HepG2 (cell line): ENCODE measurements around the gene ME3. TPM values are rescaled to one million over a fixed set of nuclear protein-coding genes. Genes with fewer than 3 reads are reported as not detected.

ENCODE experiments used
- ATAC-seq: fragments of 200-7000 bp; cut with Tn5 transposase; 3 replicates; pipeline ENCODE4 v1.9.1; 2020; ENCODE audit warnings: mild to moderate bottlenecking, moderate library complexity
- BruUV-seq: library from RNA; stranded (reverse); fragments of 400-500 nt; replicated peaks from 2 replicates; lab custom pipeline; 2021; lab: Mats Ljungman, UMichigan
- CTCF ChIA-PET: fragments of 300-600 bp; formaldehyde crosslinking; extraction: SDS; loops from one replicate; lab custom pipeline; 2021; ENCODE audit warnings: low total read pairs, inconsistent platforms, low intra/inter-chr PET ratio; lab: Yijun Ruan, JAX
- POLR2A ChIA-PET: fragments of 350-600 bp; sonication (Branson Sonifier 250); formaldehyde crosslinking; loops from one replicate; lab custom pipeline; 2020; ENCODE audit warnings: antibody characterized with exemption, inconsistent platforms; lab: Yijun Ruan, JAX
- DNase-seq: peaks from one replicate; pipeline ENCODE4 v3.0.0-alpha.2; 2015; ENCODE audit warnings: low spot score
- FAIRE-seq: peaks from 3 replicates; lab custom pipeline; 2011; peaks lifted over from hg19 to GRCh38; lab: Jason Lieb, UNC
- H2AFZ ChIP-seq: one replicate; pipeline ENCODE4 v1.6.1; 2011; ENCODE audit warnings: low read length, inconsistent platforms
- H3K27ac ChIP-seq: fragments of 300-600 bp; 3 replicates; pipeline ENCODE4 v1.8.0; 2011; ENCODE audit warnings: mixed run types, mild to moderate bottlenecking, mixed read lengths, low read length, inconsistent platforms; ENCODE audit not compliant: insufficient read depth; ENCODE audit errors: extremely low read length
- H3K27me3 ChIP-seq, 2 experiments: fragments of 200-600 bp in 1 of 2; 2 replicates in 1 of 2; 3 replicates in 1 of 2; pipeline versions ENCODE4 v1.6.0 to v1.8.0; 2011; ENCODE audit warnings: low read length in 2 of 2, mild to moderate bottlenecking in 2 of 2, moderate library complexity in 2 of 2, inconsistent platforms in 1 of 2; ENCODE audit not compliant: insufficient read depth in 2 of 2, control insufficient read depth in 1 of 2
- H3K36me3 ChIP-seq, 2 experiments: fragments of 200-600 bp in 1 of 2; replicated peaks in 1 of 2; 2 replicates in 1 of 2; 3 replicates in 1 of 2; pipeline versions ENCODE4 v1.5.1 to v1.8.0; 2011; ENCODE audit warnings: low read length in 2 of 2, inconsistent platforms in 1 of 2; ENCODE audit not compliant: insufficient read depth in 2 of 2, control insufficient read depth in 1 of 2
- H3K4me1 ChIP-seq: 2 replicates; pipeline ENCODE4 v1.5.1; 2012; ENCODE audit warnings: low read length, inconsistent platforms; ENCODE audit not compliant: insufficient read depth
- H3K4me2 ChIP-seq: 2 replicates; pipeline ENCODE4 v1.6.0; 2011; ENCODE audit warnings: low read depth, low read length, inconsistent platforms
- H3K4me3 ChIP-seq, 3 experiments: fragments of 200-600 bp in 1 of 3; sonication (generic), shearing (Covaris generic) in 1 of 3; replicated peaks in 1 of 3; 2 replicates each; pipeline ENCODE4 v1.5.1; 2011 to 2016; ENCODE audit warnings: low read length in 3 of 3, inconsistent platforms in 2 of 3, low read depth in 2 of 3, mild to moderate bottlenecking in 2 of 3, control low read depth in 1 of 3, mixed read lengths in 1 of 3; ENCODE audit not compliant: insufficient read depth in 1 of 3
- H3K79me2 ChIP-seq: one replicate; pipeline ENCODE4 v1.6.1; 2011; ENCODE audit warnings: low read length, inconsistent platforms; ENCODE audit not compliant: insufficient read depth
- H3K9ac ChIP-seq: 2 replicates; pipeline ENCODE4 v1.6.0; 2011; ENCODE audit warnings: mild to moderate bottlenecking, low read depth, low read length, inconsistent platforms; ENCODE audit not compliant: insufficient read depth
- H3K9me3 ChIP-seq: 2 replicates; pipeline ENCODE4 v1.5.1; 2012; ENCODE audit warnings: mild to moderate bottlenecking, low read length
- H4K20me1 ChIP-seq: 2 replicates; pipeline ENCODE4 v1.6.0; 2011; ENCODE audit warnings: inconsistent platforms, mild to moderate bottlenecking, low read length, moderate library complexity; ENCODE audit not compliant: insufficient read depth
- KLF6 ChIP-seq: IDR thresholded peaks from 2 replicates; pipeline ENCODE4 v1.8.0; 2016; ENCODE audit warnings: missing biosample characterization, missing genetic modification reagents
- NR2F1 ChIP-seq, 2 experiments: fragments of 450-650 bp in 1 of 2; formaldehyde crosslinking in 1 of 2; IDR thresholded peaks; 2 replicates each; pipeline versions ENCODE4 v1.5.0 to v1.6.1; 2016 to 2020; ENCODE audit warnings: mild to moderate bottlenecking in 1 of 2, missing compliant biosample characterization in 1 of 2, missing genetic modification reagents in 1 of 2, moderate library complexity in 1 of 2
- ZNF180 ChIP-seq: sonication (generic); formaldehyde crosslinking; IDR thresholded peaks from 2 replicates; pipeline ENCODE4 v1.4.0; 2020; ENCODE audit warnings: low read depth, missing genetic modification reagents, borderline replicate concordance
- ZNF703 ChIP-seq: sonication (generic); formaldehyde crosslinking; IDR thresholded peaks from 2 replicates; pipeline ENCODE4 v1.5.1; 2020; ENCODE audit warnings: missing genetic modification reagents, mild to moderate bottlenecking, moderate library complexity, borderline replicate concordance
- ZNF800 ChIP-seq: sonication (generic); formaldehyde crosslinking; IDR thresholded peaks from 2 replicates; pipeline ENCODE4 v1.4.0; 2020; ENCODE audit warnings: missing genetic modification reagents
- ZSCAN29 ChIP-seq: sonication (generic); formaldehyde crosslinking; conservative IDR thresholded peaks from 2 replicates; pipeline ENCODE4 v1.4.0; 2020; ENCODE audit warnings: mild to moderate bottlenecking, missing genetic modification reagents
- WGBS: methylation state at CpG from one replicate; pipeline ENCODE4 v1.1.6; 2017; ENCODE audit warnings: low lambda C conversion rate; 5-methylcytosine and 5-hydroxymethylcytosine counted together
- in situ Hi-C: cut with HindIII; loops from 2 replicates; pipeline ENCODE4 v1.10.0; 2017; ENCODE audit warnings: low pct_unique_long_range_greater_than_20kb; ENCODE audit not compliant: extremely low pct_ligation_motif_present
- intact Hi-C: fragments of 100-400 bp; cut with micrococcal nuclease; formaldehyde crosslinking; loops from one replicate; pipeline ENCODE4 v1.10.0; 2022; ENCODE audit not compliant: unreplicated experiment
- polyA plus RNA-seq, 8 experiments: library from polyadenylated mRNA; depleted of rRNA in 3 of 8; stranded (reverse) in 7 of 8; unstranded in 1 of 8; fragments of >200 nt; fragmentation: Illumina TruSeq in 4 of 8; extraction: Trizol in 4 of 8; gene quantifications; 2 replicates each; pipeline versions ENCODE4 v1.2.1 to v1.2.3, GENCODE V29; 2011 to 2016; ENCODE audit warnings: low read depth in 4 of 8, missing spikeins in 1 of 8, mixed read lengths in 1 of 8; ENCODE audit not compliant: insufficient read depth in 1 of 8
- total RNA-seq, 5 experiments: library from RNA; depleted of rRNA; stranded (reverse); fragments of >200 nt; fragmentation: Illumina TruSeq; extraction: Trizol; gene quantifications; 2 replicates each; pipeline ENCODE4 v1.2.3, GENCODE V29; 2016; ENCODE audit warnings: low read depth in 1 of 5

The ME3 gene
- total and polyA plus RNA-seq, 2 of the 13 experiments (the other 11 are each of a cell fraction or from before 2014, with no cell fraction given): not detected

GRCh38 chr11:86468169-86468568, 204.2 kb downstream of the ME3 start:
- in situ Hi-C loops: no loop called here
- POLR2A ChIA-PET: interaction anchor here (1.2 kb wide), 1 partner anchor 16 kb away, joined by 6 read pairs; no protein-coding TSS in a partner anchor
- Histone ChIP-seq H3K36me3 (no peaks in the 10 kb centered on the region), H3K4me1 (peaks cover 17% of the 10 kb centered on the region), H3K4me2 (no peak overlapping the region), H4K20me1 (no peaks in the 10 kb centered on the region)
- intact Hi-C loops: no loop called here
- DNase-seq (no peak), FAIRE-seq (no peak)
- TF ChIP-seq ZNF800 (CRISPR knock-in tag) (no peak), NR2F1 (CRISPR knock-in tag; IDR thresholded peaks at IDR 0.05) (no peak), ZNF180 (CRISPR knock-in tag) (no peak), KLF6 (CRISPR knock-in tag) (no peak), ZSCAN29 (CRISPR knock-in tag) (no peak), ZNF703 (no peak)
- TF ChIP-seq, all 625 proteins: peak for 0
- no peak for ATAC-seq
- Histone ChIP-seq H3K79me2 (no peaks in the 10 kb centered on the region), H3K4me3 (no peak overlapping the region), H3K9me3 (no peaks in the 10 kb centered on the region), H2AFZ (no peak overlapping the region), H3K27me3 (no peaks in the 10 kb centered on the region), H3K9ac (no peak overlapping the region), H3K27ac (no peak overlapping the region)
- BruUV-seq: no TSS peak
- 95% methylated on average over 1 of the region's 1 CpG for WGBS
- CTCF ChIA-PET: no interaction called here
